H1 (cell line): Measurements from ENCODE around the gene B3GALT6.
A peak's percentile ranks its signal among the peaks of the same experiment; 100 is the strongest.

Experiments used
- CBX5 ChIP-seq: fragments of 300-800, 300-1000 bp; sonication (generic); IDR thresholded peaks from 2 replicates; pipeline ENCODE4 v1.7.1; 2016; ENCODE audit warnings: antibody characterized with exemption, low read length, low read depth
- CBX8 ChIP-seq: fragments of 300-800, 300-1000 bp; sonication (generic); IDR thresholded peaks from 2 replicates; pipeline ENCODE4 v1.7.1; 2016; ENCODE audit warnings: low read depth, low read length, borderline replicate concordance
- CHD1 ChIP-seq: IDR thresholded peaks from 2 replicates; pipeline ENCODE4 v1.6.1; 2012; ENCODE audit warnings: low read depth, low read length, improper control_type of control experiment
- CTCF ChIP-seq, 3 experiments: IDR thresholded peaks; 1 replicate in 2 of 3; 2 replicates in 1 of 3; pipeline versions ENCODE4 v1.5.1 to v1.6.1; 2011; ENCODE audit warnings: low read length in 3 of 3, mild to moderate bottlenecking in 3 of 3, inconsistent platforms in 2 of 3, low read depth in 1 of 3, moderate library complexity in 1 of 3; ENCODE audit not compliant: insufficient read depth in 1 of 3; ENCODE audit errors: control extremely low read depth in 1 of 3
- EZH2 ChIP-seq: fragments of 200-600 bp; sonication (generic); IDR thresholded peaks from 2 replicates; pipeline ENCODE4 v1.7.1; 2012; ENCODE audit warnings: low read depth, mild to moderate bottlenecking, moderate library complexity, low read length, inconsistent platforms; ENCODE audit not compliant: severe bottlenecking
- FOSL1 ChIP-seq: IDR thresholded peaks from 2 replicates; pipeline ENCODE4 v1.6.1; 2011; ENCODE audit warnings: mild to moderate bottlenecking, low read depth, low read length, moderate library complexity; ENCODE audit not compliant: insufficient read depth
- GABPA ChIP-seq: IDR thresholded peaks from 2 replicates; pipeline ENCODE4 v1.6.1; 2011; ENCODE audit warnings: mild to moderate bottlenecking, low read length, moderate library complexity, borderline replicate concordance; ENCODE audit not compliant: insufficient read depth
- MAX ChIP-seq: IDR thresholded peaks from 2 replicates; pipeline ENCODE4 v1.6.1; 2012; ENCODE audit warnings: inconsistent platforms
- POLR2A ChIP-seq, 2 experiments: IDR thresholded peaks; 1 replicate in 1 of 2; 2 replicates in 1 of 2; pipeline ENCODE4 v1.6.1; 2011; ENCODE audit warnings: low read depth in 2 of 2, low read length in 2 of 2, mild to moderate bottlenecking in 2 of 2; ENCODE audit errors: control extremely low read depth in 1 of 2
- POLR2AphosphoS5 ChIP-seq: IDR thresholded peaks from 2 replicates; pipeline ENCODE4 v1.6.1; 2011; ENCODE audit warnings: low read depth, low read length
- TAF1 ChIP-seq: IDR thresholded peaks from 2 replicates; pipeline ENCODE4 v1.6.1; 2011; ENCODE audit warnings: mild to moderate bottlenecking, low read depth, low read length
- YY1 ChIP-seq: IDR thresholded peaks from 2 replicates; pipeline ENCODE4 v1.6.1; 2011; ENCODE audit warnings: low read depth, mild to moderate bottlenecking, low read length

GRCh38 chr1:1246577-1247340 is 14.7 kb downstream of the B3GALT6 start, which contains the start of gene C1QTNF12:
- TF ChIP-seq CTCF (IDR thresholded peaks at IDR 0.05; ENCODE audit: control extremely low read depth in 1 of 3, insufficient read depth in 1 of 3, low read depth in 1 of 3, low read length in 3 of 3) (peak in 1 of 3 experiments; percentile 26; a peak in 1 of 4 replicates), CHD1 (no peak), EZH2 (no peak), MAX (peak; percentile 68), POLR2AphosphoS5 (no peak), CBX5 (no peak), YY1 (no peak), CBX8 (no peak), FOSL1 (no peak), GABPA (peak; percentile 68), POLR2A (IDR thresholded peaks at IDR 0.05; ENCODE audit: control extremely low read depth in 1 of 2, low read depth in 2 of 2, low read length in 2 of 2) (no peak), TAF1 (no peak)
